B cell (primary cell): ENCODE data around the gene RARB.

Source experiments
- CTCF ChIP-seq: fragments of 200-600 bp; IDR thresholded peaks from one replicate; pipeline ENCODE4 v1.8.0; 2022; ENCODE audit warnings: antibody characterized with exemption, mild to moderate bottlenecking
- EZH2 ChIP-seq: IDR thresholded peaks from 2 replicates; pipeline ENCODE4 v1.6.1; 2012; ENCODE audit warnings: borderline replicate concordance, low read depth, mild to moderate bottlenecking, moderate library complexity, low read length; ENCODE audit not compliant: insufficient read depth, poor library complexity, severe bottlenecking

- TF ChIP-seq CTCF (no peak), EZH2 (no peak)
Measured at GRCh38 chr3:25433868-25434267, 5.8 kb downstream of the RARB start.
